B cell (primary cell): ENCODE data around the gene DNAH2.

Experiments
- EZH2 ChIP-seq: IDR thresholded peaks from 2 replicates; pipeline ENCODE4 v1.6.1; 2012; ENCODE audit warnings: borderline replicate concordance, low read depth, mild to moderate bottlenecking, moderate library complexity, low read length; ENCODE audit not compliant: insufficient read depth, poor library complexity, severe bottlenecking
- TF ChIP-seq, protein P1 (sequence below): fragments of 200-600 bp; IDR thresholded peaks from one replicate; pipeline ENCODE4 v1.8.0; 2022; ENCODE audit warnings: antibody characterized with exemption, mild to moderate bottlenecking

DNA sequence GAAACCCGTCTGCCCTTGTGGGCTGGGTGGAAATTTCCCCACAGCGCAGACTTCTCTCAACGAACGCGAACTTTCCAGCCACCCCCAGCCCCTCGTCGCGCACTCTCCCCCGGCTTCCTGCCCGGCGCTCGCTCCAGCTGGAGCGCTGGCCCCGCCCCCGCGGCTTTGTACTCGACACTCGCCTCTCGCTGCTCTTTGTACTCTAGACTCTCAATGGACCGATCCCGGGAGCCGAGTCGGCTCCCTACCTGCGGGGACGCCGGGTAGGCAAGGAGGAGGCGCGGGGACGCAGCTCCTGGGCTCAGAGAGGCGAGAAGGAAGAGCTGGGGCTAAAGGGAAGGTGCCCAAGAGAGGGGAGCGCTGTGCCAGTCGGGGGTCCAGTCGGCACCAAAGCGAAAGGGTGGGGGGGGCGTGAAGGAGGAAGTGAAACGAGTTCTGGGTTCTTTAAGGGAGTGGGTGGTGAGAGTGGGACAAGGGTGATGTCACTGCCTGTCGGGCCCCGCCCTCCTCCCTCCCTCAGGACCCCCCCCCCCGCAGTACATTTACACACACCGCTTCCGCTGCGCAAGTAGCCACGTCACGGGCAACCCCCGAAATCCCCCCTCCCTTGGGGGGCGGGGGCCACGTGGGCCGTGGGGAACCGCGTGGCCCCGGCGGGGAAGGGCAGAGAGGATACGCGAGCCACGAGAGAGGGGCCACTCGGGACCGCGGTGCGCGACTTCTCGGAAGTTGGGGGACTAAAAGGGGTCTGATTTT is 126.2 kb downstream of the DNAH2 start:
- TF ChIP-seq, protein P1, sequence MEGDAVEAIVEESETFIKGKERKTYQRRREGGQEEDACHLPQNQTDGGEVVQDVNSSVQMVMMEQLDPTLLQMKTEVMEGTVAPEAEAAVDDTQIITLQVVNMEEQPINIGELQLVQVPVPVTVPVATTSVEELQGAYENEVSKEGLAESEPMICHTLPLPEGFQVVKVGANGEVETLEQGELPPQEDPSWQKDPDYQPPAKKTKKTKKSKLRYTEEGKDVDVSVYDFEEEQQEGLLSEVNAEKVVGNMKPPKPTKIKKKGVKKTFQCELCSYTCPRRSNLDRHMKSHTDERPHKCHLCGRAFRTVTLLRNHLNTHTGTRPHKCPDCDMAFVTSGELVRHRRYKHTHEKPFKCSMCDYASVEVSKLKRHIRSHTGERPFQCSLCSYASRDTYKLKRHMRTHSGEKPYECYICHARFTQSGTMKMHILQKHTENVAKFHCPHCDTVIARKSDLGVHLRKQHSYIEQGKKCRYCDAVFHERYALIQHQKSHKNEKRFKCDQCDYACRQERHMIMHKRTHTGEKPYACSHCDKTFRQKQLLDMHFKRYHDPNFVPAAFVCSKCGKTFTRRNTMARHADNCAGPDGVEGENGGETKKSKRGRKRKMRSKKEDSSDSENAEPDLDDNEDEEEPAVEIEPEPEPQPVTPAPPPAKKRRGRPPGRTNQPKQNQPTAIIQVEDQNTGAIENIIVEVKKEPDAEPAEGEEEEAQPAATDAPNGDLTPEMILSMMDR, result no peak
- no peak for TF ChIP-seq EZH2
